ENCODE data around the gene CMYA5. TPM values are rescaled to one million over a fixed set of nuclear protein-coding genes. Genes with fewer than 3 reads are reported as not detected.

CMYA5 gene
- total and polyA plus RNA-seq, 2 experiments from 2014 or later, result 1.1 to 3.5 TPM

GRCh38 chr5:79798893-79799590, 109.4 kb downstream of the CMYA5 start:
- TF ChIP-seq, protein P1, sequence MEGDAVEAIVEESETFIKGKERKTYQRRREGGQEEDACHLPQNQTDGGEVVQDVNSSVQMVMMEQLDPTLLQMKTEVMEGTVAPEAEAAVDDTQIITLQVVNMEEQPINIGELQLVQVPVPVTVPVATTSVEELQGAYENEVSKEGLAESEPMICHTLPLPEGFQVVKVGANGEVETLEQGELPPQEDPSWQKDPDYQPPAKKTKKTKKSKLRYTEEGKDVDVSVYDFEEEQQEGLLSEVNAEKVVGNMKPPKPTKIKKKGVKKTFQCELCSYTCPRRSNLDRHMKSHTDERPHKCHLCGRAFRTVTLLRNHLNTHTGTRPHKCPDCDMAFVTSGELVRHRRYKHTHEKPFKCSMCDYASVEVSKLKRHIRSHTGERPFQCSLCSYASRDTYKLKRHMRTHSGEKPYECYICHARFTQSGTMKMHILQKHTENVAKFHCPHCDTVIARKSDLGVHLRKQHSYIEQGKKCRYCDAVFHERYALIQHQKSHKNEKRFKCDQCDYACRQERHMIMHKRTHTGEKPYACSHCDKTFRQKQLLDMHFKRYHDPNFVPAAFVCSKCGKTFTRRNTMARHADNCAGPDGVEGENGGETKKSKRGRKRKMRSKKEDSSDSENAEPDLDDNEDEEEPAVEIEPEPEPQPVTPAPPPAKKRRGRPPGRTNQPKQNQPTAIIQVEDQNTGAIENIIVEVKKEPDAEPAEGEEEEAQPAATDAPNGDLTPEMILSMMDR (IDR thresholded peaks at IDR 0.05; ENCODE audit: poor library complexity), result no peak
- TF ChIP-seq EZH2 (IDR thresholded peaks at IDR 0.05; ENCODE audit: borderline replicate concordance) (no peak), EZH2phosphoT487 (IDR thresholded peaks at IDR 0.05; ENCODE audit: low read depth, severe bottlenecking, unreplicated experiment) (no peak)
- Histone ChIP-seq H3K79me2 (no peaks in the 10 kb centered on the region), H3K4me1 (ENCODE audit: insufficient read depth) (no peaks in the 10 kb centered on the region), H4K20me1 (ENCODE audit: insufficient read depth, poor library complexity, severe bottlenecking) (no peaks in the 10 kb centered on the region), H3K4me3 (no peak overlapping the region), H3K36me3 (replicated peaks; ENCODE audit: insufficient read depth, low read depth) (no peaks in the 10 kb centered on the region), H3K27me3 (no peaks in the 10 kb centered on the region), H3K9me2 (replicated peaks; ENCODE audit: insufficient read depth) (no peaks in the 10 kb centered on the region), H3K4me2 (no peak overlapping the region), H2AFZ (no peak overlapping the region), H3K27ac (no peak overlapping the region), H3K9me3 (ENCODE audit: low read depth) (no peaks in the 10 kb centered on the region)
- no peak for DNase-seq (ENCODE audit: low spot score)
- WGBS (ENCODE audit: low lambda C conversion rate, missing lambda C conversion rate), result 95% methylated on average over 7 of the region's 7 CpGs

GRCh38 chr5:79800979-79801827, 111.6 kb downstream of the CMYA5 start:
- no peaks in the 10 kb centered on the region for H3K4me1 ChIP-seq (ENCODE audit: insufficient read depth)
- no peaks in the 10 kb centered on the region for H3K79me2 ChIP-seq
- no peak overlapping the region for H3K4me2 ChIP-seq
- H3K27ac ChIP-seq, result no peak overlapping the region
- no peak overlapping the region for H3K4me3 ChIP-seq
- DNase-seq (ENCODE audit: low spot score), result no peak
- H3K36me3 ChIP-seq (replicated peaks; ENCODE audit: insufficient read depth, low read depth), result no peaks in the 10 kb centered on the region
- over 99% methylated on average over 8 of the region's 8 CpGs for WGBS (ENCODE audit: low lambda C conversion rate, missing lambda C conversion rate)
- H3K9me2 ChIP-seq (replicated peaks; ENCODE audit: insufficient read depth), result no peaks in the 10 kb centered on the region
- H2AFZ ChIP-seq, result no peak overlapping the region
- no peaks in the 10 kb centered on the region for H3K9me3 ChIP-seq (ENCODE audit: low read depth)
- no peaks in the 10 kb centered on the region for H4K20me1 ChIP-seq (ENCODE audit: insufficient read depth, poor library complexity, severe bottlenecking)
- H3K27me3 ChIP-seq, result no peaks in the 10 kb centered on the region
- TF ChIP-seq EZH2 (IDR thresholded peaks at IDR 0.05; ENCODE audit: borderline replicate concordance), result no peak
- no peak for TF ChIP-seq EZH2phosphoT487 (IDR thresholded peaks at IDR 0.05; ENCODE audit: low read depth, severe bottlenecking, unreplicated experiment)
- TF ChIP-seq, protein P1 (IDR thresholded peaks at IDR 0.05; ENCODE audit: poor library complexity), result no peak

DNA sequence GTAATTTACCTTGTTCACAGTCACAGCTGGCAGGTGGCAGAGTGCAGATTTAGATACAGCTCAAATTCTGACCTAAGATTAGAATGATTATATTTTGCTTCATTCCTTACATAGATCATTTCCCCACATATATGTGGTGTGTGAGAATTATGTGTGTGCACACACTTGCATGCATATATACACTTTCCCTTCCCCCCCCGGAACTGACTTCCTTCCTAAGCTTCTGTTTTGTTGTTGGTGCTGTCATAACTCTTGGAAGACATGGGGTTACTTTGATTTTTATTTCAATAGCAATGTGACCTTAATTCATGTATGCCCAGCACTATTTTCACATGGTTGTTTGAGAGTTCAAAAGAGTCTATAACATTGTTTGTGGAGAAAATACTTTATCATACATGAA, 112.8 kb downstream of the CMYA5 start:
- H3K36me3 ChIP-seq (replicated peaks; ENCODE audit: insufficient read depth, low read depth), result no peaks in the 10 kb centered on the region
- DNase-seq (ENCODE audit: low spot score), result no peak
- H3K79me2 ChIP-seq, result no peaks in the 10 kb centered on the region
- 79% methylated on average over 1 of the region's 1 CpG for WGBS (ENCODE audit: low lambda C conversion rate, missing lambda C conversion rate)
- H3K9me2 ChIP-seq (replicated peaks; ENCODE audit: insufficient read depth), result no peaks in the 10 kb centered on the region
- H3K9me3 ChIP-seq (ENCODE audit: low read depth), result no peaks in the 10 kb centered on the region
- H3K4me3 ChIP-seq, result no peak overlapping the region
- no peaks in the 10 kb centered on the region for H3K4me1 ChIP-seq (ENCODE audit: insufficient read depth)
- no peak overlapping the region for H3K27ac ChIP-seq
- H3K27me3 ChIP-seq, result no peaks in the 10 kb centered on the region
- no peak overlapping the region for H2AFZ ChIP-seq
- H3K4me2 ChIP-seq, result no peak overlapping the region
- H4K20me1 ChIP-seq (ENCODE audit: insufficient read depth, poor library complexity, severe bottlenecking), result no peaks in the 10 kb centered on the region
- TF ChIP-seq, protein P1 (IDR thresholded peaks at IDR 0.05; ENCODE audit: poor library complexity), result no peak
- no peak for TF ChIP-seq EZH2phosphoT487 (IDR thresholded peaks at IDR 0.05; ENCODE audit: low read depth, severe bottlenecking, unreplicated experiment)
- no peak for TF ChIP-seq EZH2 (IDR thresholded peaks at IDR 0.05; ENCODE audit: borderline replicate concordance)
